ENCODE data around the gene RXFP1. TPM values are rescaled to one million over a fixed set of nuclear protein-coding genes. Genes with fewer than 3 reads are reported as not detected.

Gene RXFP1
- polyA plus RNA-seq, 1 donor from 2014 or later = 0.12 TPM

GRCh38 chr4:158490629-158491028 is 31.1 kb upstream of the RXFP1 start (continued):
- TF ChIP-seq MXI1 (conservative IDR thresholded peaks at IDR 0.05; ENCODE audit: poor library complexity, severe bottlenecking) (no peak), SMC3 (conservative IDR thresholded peaks at IDR 0.05; ENCODE audit: poor library complexity) (no peak)

DNA sequence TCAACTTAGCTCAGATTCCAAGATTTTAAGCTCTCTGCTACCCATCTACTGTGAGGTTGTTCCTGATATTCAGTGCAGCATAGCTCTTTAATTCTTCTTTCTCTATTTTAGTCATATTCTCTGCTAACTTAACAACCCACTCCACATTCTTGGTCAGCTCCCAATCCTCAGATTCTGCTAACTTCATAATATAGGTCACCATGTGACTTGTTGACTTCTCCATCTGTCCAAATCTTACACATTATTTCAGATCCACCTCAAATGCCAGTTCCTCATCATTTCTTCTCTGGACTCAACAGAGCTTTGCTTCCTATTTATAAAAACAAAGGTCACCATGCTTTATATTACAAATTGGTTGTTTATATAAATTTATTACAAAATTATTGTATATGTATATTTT is 29.3 kb upstream of the RXFP1 start:
- no peaks in the 10 kb centered on the region for H3K9me3 ChIP-seq (ENCODE audit: low read length)
- H2AFZ ChIP-seq (ENCODE audit: low read depth, low read length) = no peak overlapping the region
- H3K4me3 ChIP-seq (ENCODE audit: low read length) = no peak overlapping the region
- no peak overlapping the region for H3K9ac ChIP-seq (ENCODE audit: low read length)
- H4K20me1 ChIP-seq (ENCODE audit: insufficient read depth) = no peaks in the 10 kb centered on the region
- no peaks in the 10 kb centered on the region for H3K9me2 ChIP-seq (ENCODE audit: insufficient read depth, low read length)
- no peaks in the 10 kb centered on the region for H3K27me3 ChIP-seq (ENCODE audit: insufficient read depth, low read depth, low read length)
- H3K4me2 ChIP-seq (ENCODE audit: low read length) = no peak overlapping the region
- H3K79me2 ChIP-seq (replicated peaks; ENCODE audit: insufficient read depth, low read length) = no peaks in the 10 kb centered on the region
- no peaks in the 10 kb centered on the region for H3K36me3 ChIP-seq (ENCODE audit: insufficient read depth, low read length)
- no peak overlapping the region for H3K27ac ChIP-seq (ENCODE audit: low read length)
- TF ChIP-seq EP300 (conservative IDR thresholded peaks at IDR 0.05; ENCODE audit: poor library complexity, severe bottlenecking) (no peak), POLR2AphosphoS5 (IDR thresholded peaks at IDR 0.05) (no peak)
- H3F3A ChIP-seq (ENCODE audit: insufficient read depth, low read length, poor library complexity, severe bottlenecking) = no peaks in the 10 kb centered on the region

DNA sequence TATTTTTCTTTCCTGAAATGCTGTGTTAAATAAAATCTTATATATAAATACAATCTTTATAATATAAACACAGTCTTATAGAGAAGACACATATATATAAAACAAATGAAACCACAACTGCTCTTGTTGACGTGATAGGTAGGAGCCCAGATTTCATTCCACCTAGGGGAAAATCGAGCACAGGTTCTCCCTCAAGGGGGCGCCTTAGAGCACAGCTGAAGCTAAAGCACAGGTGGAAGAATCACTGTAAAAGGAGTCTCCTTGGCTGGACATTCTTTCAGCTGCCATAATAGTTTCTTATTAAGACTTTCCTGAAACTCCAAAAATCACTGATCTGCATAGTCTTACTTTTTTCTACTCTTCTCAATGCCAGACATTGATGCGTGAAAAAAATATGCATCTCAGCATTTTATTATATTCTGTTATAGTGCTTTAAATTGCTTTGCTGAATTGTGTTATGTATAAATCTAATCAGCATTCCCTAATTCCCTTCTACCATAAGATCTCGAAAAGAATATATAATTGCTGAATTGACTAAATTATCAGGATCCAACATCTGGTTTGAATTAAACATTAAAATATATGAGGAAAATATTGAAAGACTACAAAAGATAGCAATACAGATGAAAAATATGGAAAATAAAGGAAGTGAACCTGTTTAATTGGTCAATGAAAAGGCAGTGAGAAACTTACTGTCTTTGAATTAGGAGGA is 25.5 kb upstream of the RXFP1 start:
- TF ChIP-seq TAF1 (IDR thresholded peaks at IDR 0.05; ENCODE audit: low read depth) = no peak
- Histone ChIP-seq H3K4me2 (ENCODE audit: low read length) (no peak overlapping the region), H3K27ac (ENCODE audit: low read length) (no peak overlapping the region), H3K4me3 (ENCODE audit: low read length) (no peak overlapping the region), H3K36me3 (ENCODE audit: insufficient read depth, low read length) (no peaks in the 10 kb centered on the region), H3K9ac (ENCODE audit: low read length) (no peak overlapping the region), H3K27me3 (ENCODE audit: insufficient read depth, low read depth, low read length) (no peaks in the 10 kb centered on the region), H4K20me1 (ENCODE audit: insufficient read depth) (no peaks in the 10 kb centered on the region), H3K79me2 (replicated peaks; ENCODE audit: insufficient read depth, low read length) (no peaks in the 10 kb centered on the region), H3F3A (ENCODE audit: insufficient read depth, low read length, poor library complexity, severe bottlenecking) (no peaks in the 10 kb centered on the region), H2AFZ (ENCODE audit: low read depth, low read length) (no peak overlapping the region), H3K9me2 (ENCODE audit: insufficient read depth, low read length) (no peaks in the 10 kb centered on the region), H3K9me3 (ENCODE audit: low read length) (no peaks in the 10 kb centered on the region)

- H4K20me1 ChIP-seq (ENCODE audit: insufficient read depth) = no peaks in the 10 kb centered on the region
- no peaks in the 10 kb centered on the region for H3K27me3 ChIP-seq (ENCODE audit: insufficient read depth, low read depth, low read length)
- H3F3A ChIP-seq (ENCODE audit: insufficient read depth, low read length, poor library complexity, severe bottlenecking) = no peaks in the 10 kb centered on the region
- no peak overlapping the region for H3K4me2 ChIP-seq (ENCODE audit: low read length)
- no peak for TF ChIP-seq MXI1 (conservative IDR thresholded peaks at IDR 0.05; ENCODE audit: poor library complexity, severe bottlenecking)
- TF ChIP-seq SMC3 (conservative IDR thresholded peaks at IDR 0.05; ENCODE audit: poor library complexity) = no peak
- no peak for TF ChIP-seq REST (IDR thresholded peaks at IDR 0.05; ENCODE audit: borderline replicate concordance)
- no peaks in the 10 kb centered on the region for H3K36me3 ChIP-seq (ENCODE audit: insufficient read depth, low read length)
- no peaks in the 10 kb centered on the region for H3K79me2 ChIP-seq (replicated peaks; ENCODE audit: insufficient read depth, low read length)
- no peak overlapping the region for H3K4me3 ChIP-seq (ENCODE audit: low read length)
- no peak overlapping the region for H3K27ac ChIP-seq (ENCODE audit: low read length)
- no peaks in the 10 kb centered on the region for H3K9me3 ChIP-seq (ENCODE audit: low read length)
- H2AFZ ChIP-seq (ENCODE audit: low read depth, low read length) = no peak overlapping the region
- H3K9me2 ChIP-seq (ENCODE audit: insufficient read depth, low read length) = no peaks in the 10 kb centered on the region
- H3K9ac ChIP-seq (ENCODE audit: low read length) = no peak overlapping the region
Measured at GRCh38 chr4:158500054-158500453, 21.6 kb upstream of the RXFP1 start.

Measured in neural cell (in vitro differentiated cells).